GM12878 (cell line): ENCODE results near the gene SRP54. TPM values are rescaled to one million over a fixed set of nuclear protein-coding genes. Genes with fewer than 3 reads are reported as not detected.

Source experiments
- ATAC-seq: fragments of 200-7000 bp; cut with Tn5 transposase; 3 replicates; pipeline ENCODE4 v1.9.1; 2020; ENCODE audit warnings: mild to moderate bottlenecking, moderate library complexity
- BruUV-seq: library from RNA; stranded (reverse); fragments of 400-500 nt; replicated peaks from 2 replicates; lab custom pipeline; 2021; lab: Mats Ljungman, UMichigan
- CTCF ChIA-PET: fragments of 300-600 bp; sonication (Branson Sonifier 250); formaldehyde crosslinking; extraction: SDS; loops from one replicate; lab custom pipeline; 2021; ENCODE audit warnings: inconsistent platforms; lab: Yijun Ruan, JAX
- POLR2A ChIA-PET: fragments of 350-600 bp; formaldehyde crosslinking; extraction: SDS; loops from one replicate; lab custom pipeline; 2021; ENCODE audit warnings: inconsistent platforms; lab: Charles Lee
- RAD21 ChIA-PET: fragments of 300-600 bp; sonication (Branson Sonifier 250); formaldehyde crosslinking; loops from one replicate; lab custom pipeline; 2023; ENCODE audit warnings: antibody characterized with exemption; ENCODE audit not compliant: unreplicated experiment; lab: Charles Lee
- SMC1A ChIA-PET: fragments of 300-600 bp; sonication (Branson Sonifier 250); formaldehyde crosslinking; loops from one replicate; lab custom pipeline; 2023; ENCODE audit not compliant: unreplicated experiment, uncharacterized antibody; lab: Charles Lee
- DNase-seq: peaks from one replicate; pipeline ENCODE4 v3.0.0-alpha.2; 2011; ENCODE audit warnings: low read depth, low spot score
- FAIRE-seq: peaks from 3 replicates; lab custom pipeline; 2011; peaks lifted over from hg19 to GRCh38; lab: Jason Lieb, UNC
- H2AFZ ChIP-seq: 2 replicates; pipeline ENCODE4 v1.6.0; 2011; ENCODE audit warnings: low read depth, low read length, control low read depth; ENCODE audit not compliant: control insufficient read depth
- H3K27ac ChIP-seq: 2 replicates; pipeline ENCODE4 v1.5.1; 2011; ENCODE audit warnings: control low read depth; ENCODE audit not compliant: control insufficient read depth, insufficient read depth
- H3K27me3 ChIP-seq, 2 experiments: replicated peaks in 1 of 2; 2 replicates each; pipeline versions ENCODE4 v1.6.0 to v1.6.1; 2011; ENCODE audit warnings: low read length in 1 of 2; ENCODE audit not compliant: control insufficient read depth in 2 of 2, insufficient read depth in 2 of 2
- H3K36me3 ChIP-seq, 2 experiments: 2 replicates each; pipeline ENCODE4 v1.5.1; 2011; ENCODE audit warnings: low read length in 1 of 2; ENCODE audit not compliant: control insufficient read depth in 2 of 2, insufficient read depth in 2 of 2
- H3K4me1 ChIP-seq: 2 replicates; pipeline ENCODE4 v1.6.1; 2011; ENCODE audit warnings: mild to moderate bottlenecking, low read length, moderate library complexity, mixed read lengths; ENCODE audit not compliant: control insufficient read depth, insufficient read depth
- H3K4me2 ChIP-seq: 2 replicates; pipeline ENCODE4 v1.6.0; 2011; ENCODE audit warnings: control low read depth; ENCODE audit not compliant: control insufficient read depth, insufficient read depth
- H3K4me3 ChIP-seq: fragments of 200-600 bp; sonication (generic); 2 replicates; pipeline ENCODE4 v1.5.1; 2016
- H3K79me2 ChIP-seq: 2 replicates; pipeline ENCODE4 v1.6.0; 2011; ENCODE audit warnings: low read length; ENCODE audit not compliant: control insufficient read depth, insufficient read depth
- H3K9ac ChIP-seq: 2 replicates; pipeline ENCODE4 v1.8.0; 2011; ENCODE audit warnings: low read length, control low read depth, mixed read lengths; ENCODE audit not compliant: control insufficient read depth, insufficient read depth
- H3K9me3 ChIP-seq: replicated peaks from 3 replicates; pipeline ENCODE4 v1.5.1; 2011; ENCODE audit warnings: mild to moderate bottlenecking, low read length; ENCODE audit not compliant: control insufficient read depth, insufficient read depth
- H4K20me1 ChIP-seq: 2 replicates; pipeline ENCODE4 v1.6.0; 2011; ENCODE audit not compliant: control insufficient read depth, insufficient read depth
- CHD1 ChIP-seq: IDR thresholded peaks from 2 replicates; pipeline ENCODE4 v1.6.1; 2012; ENCODE audit warnings: low read depth, low read length, improper control_type of control experiment
- CHD2 ChIP-seq: IDR thresholded peaks from 2 replicates; pipeline ENCODE4 v1.6.1; 2011; ENCODE audit warnings: low read depth, low read length, improper control_type of control experiment, borderline replicate concordance
- IRF4 ChIP-seq: IDR thresholded peaks from 2 replicates; pipeline ENCODE4 v1.6.1; 2011; ENCODE audit warnings: low read depth, low read length
- IRF5 ChIP-seq: fragments of 450-650 bp; IDR thresholded peaks from 2 replicates; pipeline ENCODE4 v1.6.1; 2017; ENCODE audit warnings: borderline replicate concordance
- MXI1 ChIP-seq: fragments of 150-350 bp; IDR thresholded peaks from 2 replicates; pipeline ENCODE4 v1.6.1; 2011; ENCODE audit warnings: low read depth, mild to moderate bottlenecking, inconsistent platforms, low read length, improper control_type of control experiment
- NKRF ChIP-seq: fragments of 450-650 bp; conservative IDR thresholded peaks from 2 replicates; pipeline ENCODE4 v1.6.1; 2017; ENCODE audit warnings: mild to moderate bottlenecking, moderate library complexity
- POLR2AphosphoS2 ChIP-seq: IDR thresholded peaks from 2 replicates; pipeline ENCODE4 v1.6.1; 2011; ENCODE audit warnings: low read depth, mild to moderate bottlenecking, low read length, improper control_type of control experiment, moderate library complexity
- RELA ChIP-seq: fragments of 450-650 bp; IDR thresholded peaks from 2 replicates; pipeline ENCODE4 v1.8.0; 2014; ENCODE audit warnings: borderline replicate concordance; ENCODE audit not compliant: partially characterized antibody
- SREBF2 ChIP-seq: IDR thresholded peaks from 2 replicates; pipeline ENCODE4 v1.6.1; 2012; ENCODE audit warnings: mild to moderate bottlenecking, low read length
- TAF1 ChIP-seq: IDR thresholded peaks from 2 replicates; pipeline ENCODE4 v1.6.1; 2011; ENCODE audit warnings: mild to moderate bottlenecking, low read depth, low read length, borderline replicate concordance
- ZNF622 ChIP-seq: fragments of 450-650 bp; IDR thresholded peaks from 2 replicates; pipeline ENCODE4 v1.6.1; 2017; ENCODE audit warnings: mild to moderate bottlenecking, inconsistent platforms
- ZNF687 ChIP-seq: fragments of 450-650 bp; IDR thresholded peaks from 2 replicates; pipeline ENCODE4 v1.6.1; 2017; ENCODE audit warnings: mild to moderate bottlenecking, moderate library complexity
- ZZZ3 ChIP-seq: IDR thresholded peaks from 2 replicates; pipeline ENCODE4 v1.6.1; 2011; ENCODE audit warnings: low read depth; ENCODE audit not compliant: control insufficient read depth, insufficient read length
- WGBS: methylation state at CpG from one replicate; pipeline ENCODE4 v1.1.6; 2016; ENCODE audit warnings: low lambda C conversion rate; ENCODE audit not compliant: insufficient replicate concordance, insufficient coverage; ENCODE audit errors: missing lambda C conversion rate; 5-methylcytosine and 5-hydroxymethylcytosine counted together
- in situ Hi-C: fragments of 300-500 bp; cut with MboI; formaldehyde crosslinking; loops from 9 replicates; pipeline ENCODE4 v1.14.3; 2018; ENCODE audit warnings: mixed read lengths
- intact Hi-C: fragments of 100-400 bp; cut with micrococcal nuclease; formaldehyde crosslinking; loops from one replicate; pipeline ENCODE4 v1.14.2; 2022; ENCODE audit not compliant: unreplicated experiment
- polyA plus RNA-seq, 11 experiments: library from polyadenylated mRNA; depleted of rRNA in 4 of 11; unstranded in 6 of 11; stranded (reverse) in 5 of 11; fragments of >200 nt; fragmentation: Nextera tagmentation in 4 of 11; fragmentation: Illumina TruSeq in 1 of 11; extraction: Ambion mirVana in 4 of 11; extraction: Trizol in 1 of 11; gene quantifications; 1 replicate in 1 of 11; 2 replicates in 10 of 11; pipeline versions ENCODE4 v1.2.1 to v1.2.3, GENCODE V29; 2011 to 2016; ENCODE audit warnings: inconsistent platforms in 2 of 11, missing spikeins in 2 of 11, low read depth in 1 of 11
- total RNA-seq, 4 experiments: library from RNA; depleted of rRNA in 3 of 4; stranded (reverse); fragments of >200 nt in 3 of 4; fragmentation: Illumina TruSeq in 1 of 4; extraction: Trizol in 1 of 4; gene quantifications; 2 replicates each; pipeline versions ENCODE4 v1.2.1 to v1.2.3, GENCODE V29; 2013 to 2021
- TF ChIP-seq, protein P1 (sequence below): IDR thresholded peaks from 2 replicates; pipeline ENCODE4 v1.6.1; 2011; ENCODE audit warnings: low read depth, low read length, improper control_type of control experiment, borderline replicate concordance
- TF ChIP-seq, protein P2 (sequence below): IDR thresholded peaks from 2 replicates; pipeline ENCODE4 v1.6.1; 2011; ENCODE audit warnings: mild to moderate bottlenecking, low read depth, low read length, moderate library complexity; ENCODE audit not compliant: insufficient replicate concordance

Gene SRP54
- total and polyA plus RNA-seq, 10 of the 15 experiments (the other 5 are each of a cell fraction or from before 2014, with no cell fraction given): 54.1 to 130 (median 72.3) TPM

DNA sequence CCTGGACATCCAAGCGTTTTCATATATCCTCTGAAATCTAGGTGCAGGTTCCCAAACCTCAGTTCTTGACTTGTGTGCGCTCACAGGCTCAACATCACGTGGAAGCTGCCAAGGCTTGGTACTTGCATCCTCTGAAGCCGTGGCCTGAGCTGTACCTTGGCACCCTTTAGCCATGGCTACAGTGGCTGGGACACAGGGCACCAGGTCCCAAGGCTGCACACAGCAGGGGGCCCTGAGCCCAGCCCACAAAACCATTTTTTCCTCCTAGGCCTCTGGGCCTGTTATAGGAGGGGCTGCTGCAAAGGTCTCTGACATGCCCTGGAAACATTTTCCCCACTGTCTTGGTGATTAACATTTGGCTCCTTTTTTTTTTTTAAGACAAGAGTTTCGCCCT lies 51.6 kb downstream of the SRP54 start:
- in situ Hi-C loops: no loop called here
- ChIA-PET SMC1A (interaction anchor here (0.5 kb wide), 1 partner anchor 848 kb away, joined by 3 read pairs; no protein-coding TSS in a partner anchor), RAD21 (no interaction called here), CTCF (no interaction called here), POLR2A (no interaction called here)
- Histone ChIP-seq H3K36me3 (no peaks in the 10 kb centered on the region; a peak in 2 of 4 replicates), H3K9ac (no peak overlapping the region), H3K79me2 (no peaks in the 10 kb centered on the region), H3K27ac (no peak overlapping the region), H3K4me3 (no peak overlapping the region), H3K4me1 (no peaks in the 10 kb centered on the region), H4K20me1 (no peaks in the 10 kb centered on the region), H3K9me3 (peaks cover 17% of the 10 kb centered on the region), H3K27me3 (no peaks in the 10 kb centered on the region), H3K4me2 (no peak overlapping the region), H2AFZ (no peak overlapping the region)
- ATAC-seq (no peak), DNase-seq (no peak), FAIRE-seq (no peak)
- WGBS: 88% methylated on average over 5 of the region's 5 CpGs
- intact Hi-C loops: no loop called here
- BruUV-seq: no TSS peak
- TF ChIP-seq IRF5 (no peak), CHD1 (no peak), ZNF687 (no peak), ZZZ3 (no peak), NKRF (no peak), TAF1 (no peak), ZNF622 (no peak), SREBF2 (no peak), POLR2AphosphoS2 (no peak), IRF4 (no peak), CHD2 (no peak), MXI1 (no peak), RELA (no peak)
- TF ChIP-seq, protein P1, sequence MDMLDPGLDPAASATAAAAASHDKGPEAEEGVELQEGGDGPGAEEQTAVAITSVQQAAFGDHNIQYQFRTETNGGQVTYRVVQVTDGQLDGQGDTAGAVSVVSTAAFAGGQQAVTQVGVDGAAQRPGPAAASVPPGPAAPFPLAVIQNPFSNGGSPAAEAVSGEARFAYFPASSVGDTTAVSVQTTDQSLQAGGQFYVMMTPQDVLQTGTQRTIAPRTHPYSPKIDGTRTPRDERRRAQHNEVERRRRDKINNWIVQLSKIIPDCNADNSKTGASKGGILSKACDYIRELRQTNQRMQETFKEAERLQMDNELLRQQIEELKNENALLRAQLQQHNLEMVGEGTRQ: no peak
- TF ChIP-seq, protein P2, sequence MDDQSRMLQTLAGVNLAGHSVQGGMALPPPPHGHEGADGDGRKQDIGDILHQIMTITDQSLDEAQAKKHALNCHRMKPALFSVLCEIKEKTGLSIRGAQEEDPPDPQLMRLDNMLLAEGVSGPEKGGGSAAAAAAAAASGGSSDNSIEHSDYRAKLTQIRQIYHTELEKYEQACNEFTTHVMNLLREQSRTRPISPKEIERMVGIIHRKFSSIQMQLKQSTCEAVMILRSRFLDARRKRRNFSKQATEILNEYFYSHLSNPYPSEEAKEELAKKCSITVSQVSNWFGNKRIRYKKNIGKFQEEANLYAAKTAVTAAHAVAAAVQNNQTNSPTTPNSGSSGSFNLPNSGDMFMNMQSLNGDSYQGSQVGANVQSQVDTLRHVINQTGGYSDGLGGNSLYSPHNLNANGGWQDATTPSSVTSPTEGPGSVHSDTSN: no peak
